Hepatocyte (in vitro differentiated cells): ENCODE results near the gene PLK5. TPM values are rescaled to one million over a fixed set of nuclear protein-coding genes. Genes with fewer than 3 reads are reported as not detected.
"Not testable (repeated sequence)": the region's sequence is repeated elsewhere in the genome, so short reads cannot be mapped to it uniquely, and the experiment has no call there.

Experiments
- DNase-seq: peaks from one replicate; pipeline ENCODE4 v3.0.0-alpha.2; 2016; ENCODE audit warnings: low spot score
- H2AFZ ChIP-seq: fragments of 200-600 bp; sonication (generic); 2 replicates; pipeline ENCODE4 v1.6.0; 2016; ENCODE audit warnings: antibody characterized with exemption, mild to moderate bottlenecking
- H3K27ac ChIP-seq: fragments of 200-600 bp; sonication (generic); 2 replicates; pipeline ENCODE4 v1.5.1; 2016; ENCODE audit warnings: mild to moderate bottlenecking
- H3K27me3 ChIP-seq: fragments of 200-600 bp; sonication (generic); 2 replicates; pipeline ENCODE4 v1.6.1; 2016
- H3K36me3 ChIP-seq: fragments of 200-600 bp; sonication (generic); replicated peaks from 2 replicates; pipeline ENCODE4 v1.5.1; 2016; ENCODE audit warnings: low read depth; ENCODE audit not compliant: insufficient read depth
- H3K4me1 ChIP-seq: fragments of 200-600 bp; sonication (generic); 2 replicates; pipeline ENCODE4 v1.5.1; 2016; ENCODE audit warnings: mild to moderate bottlenecking, moderate library complexity; ENCODE audit not compliant: insufficient read depth
- H3K4me2 ChIP-seq: fragments of 200-600 bp; sonication (generic); 2 replicates; pipeline ENCODE4 v1.6.0; 2016
- H3K4me3 ChIP-seq: fragments of 200-600 bp; sonication (generic); 2 replicates; pipeline ENCODE4 v1.5.1; 2016; ENCODE audit warnings: mild to moderate bottlenecking
- H3K79me2 ChIP-seq: fragments of 200-600 bp; sonication (generic); 2 replicates; pipeline ENCODE4 v1.6.0; 2017; ENCODE audit warnings: mild to moderate bottlenecking
- H3K9me2 ChIP-seq: fragments of 200-600 bp; sonication (generic); replicated peaks from 2 replicates; pipeline ENCODE4 v1.6.0; 2017; ENCODE audit warnings: mild to moderate bottlenecking; ENCODE audit not compliant: insufficient read depth
- H3K9me3 ChIP-seq: fragments of 200-600 bp; sonication (generic); 2 replicates; pipeline ENCODE4 v1.5.1; 2016; ENCODE audit warnings: low read depth, mild to moderate bottlenecking
- H4K20me1 ChIP-seq: fragments of 200-600 bp; sonication (generic); 2 replicates; pipeline ENCODE4 v1.6.0; 2016; ENCODE audit warnings: mild to moderate bottlenecking; ENCODE audit not compliant: insufficient read depth, poor library complexity, severe bottlenecking
- CTCF ChIP-seq: fragments of 200-600 bp; sonication (generic); IDR thresholded peaks from 2 replicates; pipeline ENCODE4 v1.5.1; 2016; ENCODE audit warnings: antibody characterized with exemption, mild to moderate bottlenecking; ENCODE audit not compliant: poor library complexity
- EZH2 ChIP-seq: fragments of 200-600 bp; sonication (generic); IDR thresholded peaks from 2 replicates; pipeline ENCODE4 v1.6.1; 2016; ENCODE audit warnings: antibody characterized with exemption, mild to moderate bottlenecking, borderline replicate concordance
- EZH2phosphoT487 ChIP-seq: fragments of 200-600 bp; sonication (generic); IDR thresholded peaks from one replicate; pipeline ENCODE4 v1.6.1; 2018; ENCODE audit warnings: antibody characterized with exemption, mild to moderate bottlenecking, low read depth, moderate library complexity; ENCODE audit not compliant: unreplicated experiment, severe bottlenecking
- WGBS: methylation state at CpG from one replicate; pipeline ENCODE4 v1.1.6; 2016; ENCODE audit warnings: low lambda C conversion rate; ENCODE audit errors: missing lambda C conversion rate; 5-methylcytosine and 5-hydroxymethylcytosine counted together
- polyA plus RNA-seq: library from polyadenylated mRNA; unstranded; fragments of >200 nt; fragmentation: Nextera tagmentation; extraction: Ambion mirVana; gene quantifications from 2 replicates; pipeline ENCODE4 v1.2.1, GENCODE V29; 2016
- total RNA-seq: library from RNA; depleted of rRNA; stranded (reverse); fragments of >200 nt; gene quantifications from 2 replicates; pipeline ENCODE4 v1.2.3, GENCODE V29; 2014

Gene PLK5
- total and polyA plus RNA-seq, 2 experiments from 2014 or later, result 0.53 TPM; not detected in 1

GRCh38 chr19:1495799-1496713, 27.8 kb upstream of the PLK5 start:
- H3K9me2 ChIP-seq, result no peaks in the 10 kb centered on the region
- no peaks in the 10 kb centered on the region for H3K9me3 ChIP-seq
- H3K27ac ChIP-seq, result no peak overlapping the region
- WGBS, result 83% methylated on average over 30 of the region's 40 CpGs
- peaks cover 22% of the 10 kb centered on the region for H3K4me1 ChIP-seq
- no peak for TF ChIP-seq CTCF
- TF ChIP-seq EZH2phosphoT487, result no peak
- TF ChIP-seq EZH2, result no peak
- H4K20me1 ChIP-seq, result no peaks in the 10 kb centered on the region
- no peak for DNase-seq
- no peak overlapping the region for H3K4me3 ChIP-seq
- no peak overlapping the region for H3K4me2 ChIP-seq
- H3K27me3 ChIP-seq, result no peaks in the 10 kb centered on the region
- peaks cover 15% of the 10 kb centered on the region for H3K79me2 ChIP-seq
- no peaks in the 10 kb centered on the region for H3K36me3 ChIP-seq
- H2AFZ ChIP-seq, result no peak overlapping the region

DNA sequence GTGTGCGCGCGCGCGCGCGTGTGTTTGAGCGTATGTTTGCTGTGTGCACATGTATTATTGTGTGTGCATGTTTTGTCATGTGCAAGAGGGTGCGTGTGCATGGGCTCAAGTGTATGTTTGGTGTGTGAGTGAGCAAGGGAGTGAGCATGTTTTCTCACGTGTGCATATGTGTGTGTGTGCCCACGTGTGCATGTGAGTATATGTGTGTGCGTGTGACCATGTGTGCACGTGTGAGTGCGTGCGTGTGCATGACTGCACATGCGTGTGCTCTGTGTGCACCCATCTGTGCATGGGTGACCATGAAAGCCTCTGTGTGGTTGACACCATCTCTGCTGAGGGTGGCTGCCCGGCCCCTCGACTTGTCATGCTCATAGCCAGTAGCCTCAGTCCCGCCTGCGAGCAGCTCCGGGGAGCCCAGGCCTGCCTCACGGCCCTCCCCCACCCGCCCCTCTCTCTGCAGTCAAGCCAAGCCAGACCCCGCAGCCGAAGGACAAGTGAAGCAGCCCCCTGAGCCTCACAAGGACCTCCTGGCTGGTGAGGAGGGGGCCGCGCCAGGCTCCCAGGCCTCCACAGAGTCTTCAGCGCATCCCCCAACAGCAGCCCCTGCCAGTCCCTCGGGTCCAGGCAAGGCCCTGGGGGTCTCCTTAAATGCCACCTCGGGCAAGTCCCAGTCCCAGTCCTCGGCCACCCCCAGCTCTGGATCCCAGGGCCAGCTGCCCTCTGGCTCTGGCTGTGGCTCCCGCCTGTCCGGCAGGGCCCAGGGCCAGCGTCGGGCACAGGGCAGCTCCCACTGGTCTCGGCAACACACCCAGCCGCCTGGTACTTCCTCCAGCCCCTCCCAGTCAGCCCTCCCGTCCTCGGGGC, 26.9 kb upstream of the PLK5 start:
- Histone ChIP-seq H3K9me2 (no peaks in the 10 kb centered on the region), H3K9me3 (no peaks in the 10 kb centered on the region), H3K4me2 (no peak overlapping the region), H2AFZ (no peak overlapping the region), H3K4me1 (peaks cover 19% of the 10 kb centered on the region), H4K20me1 (no peaks in the 10 kb centered on the region), H3K4me3 (no peak overlapping the region), H3K79me2 (peaks cover 7% of the 10 kb centered on the region), H3K27ac (peak overlapping the region; percentile 68), H3K27me3 (no peaks in the 10 kb centered on the region), H3K36me3 (no peaks in the 10 kb centered on the region)
- no peak for TF ChIP-seq EZH2phosphoT487
- no peak for TF ChIP-seq EZH2
- WGBS, result 89% methylated on average over 30 of the region's 39 CpGs
- no peak for DNase-seq

GRCh38 chr19:1497578-1498235, 26.2 kb upstream of the PLK5 start:
- no peak for DNase-seq
- WGBS, result 87% methylated on average over 25 of the region's 25 CpGs
- no peak overlapping the region for H3K4me2 ChIP-seq
- H3K4me1 ChIP-seq, result peaks cover 17% of the 10 kb centered on the region
- H3K27ac ChIP-seq, result peak overlapping the region; percentile 68
- H4K20me1 ChIP-seq, result no peaks in the 10 kb centered on the region
- H3K9me2 ChIP-seq, result no peaks in the 10 kb centered on the region
- no peaks in the 10 kb centered on the region for H3K36me3 ChIP-seq
- no peaks in the 10 kb centered on the region for H3K27me3 ChIP-seq
- H2AFZ ChIP-seq, result no peak overlapping the region
- no peak for TF ChIP-seq EZH2phosphoT487
- TF ChIP-seq EZH2, result no peak
- TF ChIP-seq CTCF, result no peak
- peaks cover 5% of the 10 kb centered on the region for H3K79me2 ChIP-seq
- no peak overlapping the region for H3K4me3 ChIP-seq
- no peaks in the 10 kb centered on the region for H3K9me3 ChIP-seq

DNA sequence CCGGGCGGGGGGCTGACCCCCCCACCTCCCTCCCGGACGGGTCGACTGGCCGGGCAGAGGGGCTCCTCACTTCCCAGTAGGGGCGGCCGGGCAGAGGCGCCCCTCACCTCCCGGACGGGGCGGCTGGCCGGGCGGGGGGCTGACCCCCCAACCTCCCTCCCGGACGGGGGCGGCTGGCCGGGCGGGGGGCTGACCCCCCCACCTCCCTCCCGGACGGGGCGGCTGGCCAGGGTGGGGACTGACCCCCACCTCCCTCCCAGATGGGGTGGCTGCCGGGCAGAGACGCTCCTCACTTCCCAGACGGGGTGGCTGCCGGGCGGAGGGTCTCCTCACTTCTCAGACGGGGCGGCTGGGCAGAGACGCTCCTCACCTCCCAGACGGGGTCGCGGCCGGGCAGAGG, 24.6 kb upstream of the PLK5 start:
- H3K4me2 ChIP-seq, H3K9me3 ChIP-seq, H3K79me2 ChIP-seq, H4K20me1 ChIP-seq, H3K36me3 ChIP-seq, H3K4me3 ChIP-seq, H3K27me3 ChIP-seq, H3K27ac ChIP-seq, DNase-seq, H3K9me2 ChIP-seq, H2AFZ ChIP-seq: not testable (repeated sequence)
- H3K4me1 ChIP-seq, result peaks cover 18% of the 10 kb centered on the region
- WGBS, result no CpG with 5 or more reads among the region's 34 CpGs
